ENCODE data around the gene SAT2. TPM values are rescaled to one million over a fixed set of nuclear protein-coding genes. Genes with fewer than 3 reads are reported as not detected.
A peak's percentile ranks its signal among the peaks of the same experiment; 100 is the strongest.

SAT2 gene
- total and polyA plus RNA-seq, 8 donors, result 11.6 to 235 (median 129) TPM

GRCh38 chr17:7577327-7578199, 50.1 kb downstream of the SAT2 start:
- H3K9me3 ChIP-seq, result no peaks in the 10 kb centered on the region

GRCh38 chr17:7576432-7576937, 51.1 kb downstream of the SAT2 start:
- peak overlapping the region in 3 of 5 donors; percentile 28 to 94 (median 54) for H3K27ac ChIP-seq
- intact Hi-C loops (cut with DNase I; ENCODE audit: low total_unique reads), result no loop called here
- DNase-seq, result no peak
- TF ChIP-seq POLR2A (IDR thresholded peaks at IDR 0.05) (no peak), POLR2AphosphoS5 (IDR thresholded peaks at IDR 0.05) (no peak)
- 76 to 83% (median 80%) methylated on average over 14 of the region's 14 CpGs for WGBS, 5 donors
- H3K4me1 ChIP-seq, result peaks cover 57 to 85% (median 73%) of the 10 kb centered on the region in 4 donors
- peak overlapping the region in 2 of 4 donors; percentile 94 to 98 for H3K4me3 ChIP-seq
- H3K9me3 ChIP-seq, result no peaks in the 10 kb centered on the region
- H3K27me3 ChIP-seq, result no peaks in the 10 kb centered on the region
- peaks cover 51 to 67% (median 57%) of the 10 kb centered on the region in 4 donors for H3K36me3 ChIP-seq

More at GRCh38 chr17:7577327-7578199, 50.1 kb downstream of the SAT2 start:
- no peak for DNase-seq
- peaks cover 51 to 63% (median 56%) of the 10 kb centered on the region in 4 donors for H3K36me3 ChIP-seq
- intact Hi-C loops (cut with DNase I; ENCODE audit: low total_unique reads), result no loop called here
- H3K27me3 ChIP-seq, result no peaks in the 10 kb centered on the region
- peak overlapping the region in 1 of 4 donors; percentile 94 for H3K4me3 ChIP-seq
- 67 to 70% (median 67%) methylated on average over 17 of the region's 17 CpGs for WGBS, 5 donors
- TF ChIP-seq POLR2AphosphoS5 (IDR thresholded peaks at IDR 0.05) (no peak), CTCF (IDR thresholded peaks at IDR 0.05) (no peak), POLR2A (IDR thresholded peaks at IDR 0.05) (no peak), EP300 (IDR thresholded peaks at IDR 0.05) (no peak)
- H3K27ac ChIP-seq, result peak overlapping the region in 3 of 5 donors; percentile 87 to 95 (median 94)
- H3K4me1 ChIP-seq, result peaks cover 62 to 88% (median 80%) of the 10 kb centered on the region in 4 donors

Small RNAs within 50 kb of the gene (small RNA-seq; reads per million reads assigned to genes)
- gene CD68 (0 reads per million in 4 donors), gene SNORD10 (0 reads per million in 4 donors)

Other genes with a start within 250 kb of the SAT2 start
- gene TNK1, start 246.7 kb downstream of the SAT2 start, total RNA-seq, result 10 to 100 TPM in 3 of 5 donors, 1 to 10 TPM in 2; 5.7 to 37.1 (median 22.2) TPM
- gene TNK1, start 246.7 kb downstream of the SAT2 start, polyA plus RNA-seq, result 10 to 100 TPM in 1 of 3 donors, 1 to 10 TPM in 2; 6.0 to 12.1 (median 7.8) TPM
- gene PLSCR3, start 233.3 kb downstream of the SAT2 start, total RNA-seq, result 100 to 1,000 TPM in 1 of 5 donors, 10 to 100 TPM in 2, 1 to 10 TPM in 1, not detected in 1; 7.9 to 101 (median 29.6) TPM
- gene PLSCR3, start 233.3 kb downstream of the SAT2 start, polyA plus RNA-seq, result 10 to 100 TPM; 21.9 to 27.1 (median 24.4) TPM
- 100 to 1,000 TPM in 2 of 5 donors, 10 to 100 TPM in 2, not detected in 1; 39.8 to 347 (median 161) TPM for gene TMEM256, start 223.7 kb downstream of the SAT2 start, total RNA-seq
- 100 to 1,000 TPM; 189 to 282 (median 279) TPM for gene TMEM256, start 223.7 kb downstream of the SAT2 start, polyA plus RNA-seq
- 10 to 100 TPM in 3 of 5 donors, 1 to 10 TPM in 2; 4.6 to 42.0 (median 13.8) TPM for gene NLGN2, start 220.0 kb downstream of the SAT2 start, total RNA-seq
- gene NLGN2, start 220.0 kb downstream of the SAT2 start, polyA plus RNA-seq, result 1 to 10 TPM; 1.7 to 7.9 (median 1.8) TPM
- not detected for gene SPEM1, start 207.5 kb downstream of the SAT2 start, total RNA-seq
- under 1 TPM in 1 of 3 donors, not detected in 2; 0.20 TPM for gene SPEM1, start 207.5 kb downstream of the SAT2 start, polyA plus RNA-seq
- gene SPEM2, start 202.2 kb downstream of the SAT2 start, total RNA-seq, result not detected
- not detected for gene SPEM2, start 202.2 kb downstream of the SAT2 start, polyA plus RNA-seq
- not detected for gene SPEM3, start 199.0 kb downstream of the SAT2 start, total RNA-seq
- gene SPEM3, start 199.0 kb downstream of the SAT2 start, polyA plus RNA-seq, result not detected
- gene TMEM102, start 192.4 kb downstream of the SAT2 start, total RNA-seq, result 10 to 100 TPM in 2 of 5 donors, 1 to 10 TPM in 2, not detected in 1; 1.3 to 48.4 (median 9.0) TPM
- 1 to 10 TPM; 4.5 to 7.9 (median 6.4) TPM for gene TMEM102, start 192.4 kb downstream of the SAT2 start, polyA plus RNA-seq
- gene FGF11, start 188.3 kb downstream of the SAT2 start, total RNA-seq, result 10 to 100 TPM in 1 of 5 donors, under 1 TPM in 1, not detected in 3; 0.37 to 15.6 TPM
- gene FGF11, start 188.3 kb downstream of the SAT2 start, polyA plus RNA-seq, result 1 to 10 TPM in 1 of 3 donors, under 1 TPM in 1, not detected in 1; 0.50 to 2.9 TPM
- 1 to 10 TPM in 3 of 5 donors, not detected in 2; 1.8 to 6.4 (median 4.2) TPM for gene CHRNB1, start 182.8 kb downstream of the SAT2 start, total RNA-seq
- 10 to 100 TPM in 2 of 3 donors, 1 to 10 TPM in 1; 9.2 to 12.0 (median 10.7) TPM for gene CHRNB1, start 182.8 kb downstream of the SAT2 start, polyA plus RNA-seq
- 10 to 100 TPM; 15.8 to 31.5 (median 29.0) TPM for gene ZBTB4, start 148.2 kb downstream of the SAT2 start, total RNA-seq
- 10 to 100 TPM; 16.3 to 18.0 (median 17.9) TPM for gene ZBTB4, start 148.2 kb downstream of the SAT2 start, polyA plus RNA-seq
- gene SLC35G6, start 146.4 kb downstream of the SAT2 start, total RNA-seq, result not detected
- gene SLC35G6, start 146.4 kb downstream of the SAT2 start, polyA plus RNA-seq, result not detected
- 100 to 1,000 TPM in 2 of 5 donors, 10 to 100 TPM in 3; 55.4 to 750 (median 85.2) TPM for gene POLR2A, start 143.5 kb downstream of the SAT2 start, total RNA-seq
- gene POLR2A, start 143.5 kb downstream of the SAT2 start, polyA plus RNA-seq, result 10 to 100 TPM in 1 of 3 donors, 1 to 10 TPM in 2; 8.1 to 12.7 (median 10.0) TPM
- 100 to 1,000 TPM in 1 of 5 donors, 10 to 100 TPM in 3, 1 to 10 TPM in 1; 6.1 to 199 (median 49.6) TPM for gene TNFSF12, start 78.8 kb downstream of the SAT2 start, total RNA-seq
- gene TNFSF12, start 78.8 kb downstream of the SAT2 start, polyA plus RNA-seq, result 10 to 100 TPM; 31.7 to 48.0 (median 45.1) TPM
- gene TNFSF13, start 69.1 kb downstream of the SAT2 start, total RNA-seq, result 10 to 100 TPM; 15.6 to 55.4 (median 22.6) TPM
- 10 to 100 TPM; 24.0 to 35.9 (median 32.0) TPM for gene TNFSF13, start 69.1 kb downstream of the SAT2 start, polyA plus RNA-seq
- gene SENP3, start 65.9 kb downstream of the SAT2 start, total RNA-seq, result 10 to 100 TPM; 22.0 to 78.6 (median 49.9) TPM
- gene SENP3, start 65.9 kb downstream of the SAT2 start, polyA plus RNA-seq, result 10 to 100 TPM; 39.3 to 55.0 (median 53.0) TPM
- gene CD68, start 48.2 kb downstream of the SAT2 start, total RNA-seq, result 10 to 100 TPM; 11.1 to 19.2 (median 13.9) TPM
- gene CD68, start 48.2 kb downstream of the SAT2 start, polyA plus RNA-seq, result 10 to 100 TPM; 13.8 to 39.6 (median 28.9) TPM
- 100 to 1,000 TPM in 3 of 5 donors, 10 to 100 TPM in 2; 64.8 to 188 (median 117) TPM for gene MPDU1, start 44.0 kb downstream of the SAT2 start, total RNA-seq
- gene MPDU1, start 44.0 kb downstream of the SAT2 start, polyA plus RNA-seq, result 10 to 100 TPM; 27.2 to 67.4 (median 64.0) TPM
- gene SOX15, start 37.7 kb downstream of the SAT2 start, total RNA-seq, result 1 to 10 TPM in 1 of 5 donors, not detected in 4; 1.7 TPM
- 10 to 100 TPM in 1 of 3 donors, under 1 TPM in 2; 0.76 to 48.1 (median 0.81) TPM for gene SOX15, start 37.7 kb downstream of the SAT2 start, polyA plus RNA-seq
- gene FXR2, start 12.9 kb downstream of the SAT2 start, total RNA-seq, result 10 to 100 TPM; 11.0 to 33.3 (median 23.3) TPM
- 10 to 100 TPM; 22.7 to 28.5 (median 23.2) TPM for gene FXR2, start 12.9 kb downstream of the SAT2 start, polyA plus RNA-seq
- 1 to 10 TPM in 1 of 5 donors, not detected in 4; 1.2 TPM for gene SHBG, start 2.3 kb upstream of the SAT2 start, total RNA-seq
- gene SHBG, start 2.3 kb upstream of the SAT2 start, polyA plus RNA-seq, result under 1 TPM in 2 of 3 donors, not detected in 1; 0.20 to 0.37 TPM
- under 1 TPM in 2 of 5 donors, not detected in 3; 0.45 to 0.55 TPM for gene ATP1B2, start 23.1 kb upstream of the SAT2 start, total RNA-seq
- gene ATP1B2, start 23.1 kb upstream of the SAT2 start, polyA plus RNA-seq, result under 1 TPM; 0.12 to 0.90 (median 0.76) TPM
- 10 to 100 TPM in 4 of 5 donors, 1 to 10 TPM in 1; 5.8 to 34.8 (median 25.2) TPM for gene TP53, start 59.7 kb upstream of the SAT2 start, total RNA-seq
- 10 to 100 TPM; 12.3 to 26.4 (median 13.0) TPM for gene TP53, start 59.7 kb upstream of the SAT2 start, polyA plus RNA-seq
- gene WRAP53, start 60.7 kb upstream of the SAT2 start, total RNA-seq, result 1 to 10 TPM; 1.8 to 3.9 (median 2.9) TPM
- 10 to 100 TPM in 2 of 3 donors, 1 to 10 TPM in 1; 8.6 to 12.6 (median 11.6) TPM for gene WRAP53, start 60.7 kb upstream of the SAT2 start, polyA plus RNA-seq
- 1 to 10 TPM in 2 of 5 donors, under 1 TPM in 1, not detected in 2; 0.29 to 2.9 (median 2.2) TPM for gene EFNB3, start 77.4 kb upstream of the SAT2 start, total RNA-seq
- gene EFNB3, start 77.4 kb upstream of the SAT2 start, polyA plus RNA-seq, result 1 to 10 TPM in 1 of 3 donors, under 1 TPM in 2; 0.31 to 1.6 (median 0.92) TPM
- gene DNAH2, start 89.9 kb upstream of the SAT2 start, total RNA-seq, result 1 to 10 TPM in 1 of 5 donors, under 1 TPM in 3, not detected in 1; under 0.01 to 8.0 (median 0.24) TPM
- under 1 TPM in 2 of 3 donors, not detected in 1; 0.08 to 0.31 TPM for gene DNAH2, start 89.9 kb upstream of the SAT2 start, polyA plus RNA-seq
- gene KDM6B, start 206.4 kb upstream of the SAT2 start, total RNA-seq, result 10 to 100 TPM in 4 of 5 donors, 1 to 10 TPM in 1; 7.5 to 27.2 (median 12.9) TPM
- 1 to 10 TPM; 4.6 to 9.6 (median 6.0) TPM for gene KDM6B, start 206.4 kb upstream of the SAT2 start, polyA plus RNA-seq
- gene TMEM88, start 227.2 kb upstream of the SAT2 start, total RNA-seq, result 1 to 10 TPM in 3 of 5 donors, not detected in 2; 1.8 to 3.8 (median 3.5) TPM
- 10 to 100 TPM; 17.0 to 36.0 (median 17.4) TPM for gene TMEM88, start 227.2 kb upstream of the SAT2 start, polyA plus RNA-seq
- gene NAA38, start 229.7 kb upstream of the SAT2 start, total RNA-seq, result 100 to 1,000 TPM in 2 of 5 donors, 10 to 100 TPM in 3; 42.0 to 281 (median 94.5) TPM
- 100 to 1,000 TPM; 131 to 153 (median 151) TPM for gene NAA38, start 229.7 kb upstream of the SAT2 start, polyA plus RNA-seq
- gene CYB5D1, start 230.2 kb upstream of the SAT2 start, total RNA-seq, result 10 to 100 TPM in 1 of 5 donors, 1 to 10 TPM in 3, not detected in 1; 1.8 to 12.0 (median 3.3) TPM
- 1 to 10 TPM; 4.9 to 9.0 (median 5.3) TPM for gene CYB5D1, start 230.2 kb upstream of the SAT2 start, polyA plus RNA-seq